HG02970 (cell line): ENCODE results near the gene BSND.

Experiments used
- ATAC-seq: cut with Tn5 transposase; IDR thresholded peaks from one replicate; pipeline ENCODE4 v1.9.1; 2021; ENCODE audit warnings: mild to moderate bottlenecking, moderate library complexity, moderate number of reproducible peaks; ENCODE audit not compliant: unreplicated experiment, low FRiP score

BSND gene

DNA sequence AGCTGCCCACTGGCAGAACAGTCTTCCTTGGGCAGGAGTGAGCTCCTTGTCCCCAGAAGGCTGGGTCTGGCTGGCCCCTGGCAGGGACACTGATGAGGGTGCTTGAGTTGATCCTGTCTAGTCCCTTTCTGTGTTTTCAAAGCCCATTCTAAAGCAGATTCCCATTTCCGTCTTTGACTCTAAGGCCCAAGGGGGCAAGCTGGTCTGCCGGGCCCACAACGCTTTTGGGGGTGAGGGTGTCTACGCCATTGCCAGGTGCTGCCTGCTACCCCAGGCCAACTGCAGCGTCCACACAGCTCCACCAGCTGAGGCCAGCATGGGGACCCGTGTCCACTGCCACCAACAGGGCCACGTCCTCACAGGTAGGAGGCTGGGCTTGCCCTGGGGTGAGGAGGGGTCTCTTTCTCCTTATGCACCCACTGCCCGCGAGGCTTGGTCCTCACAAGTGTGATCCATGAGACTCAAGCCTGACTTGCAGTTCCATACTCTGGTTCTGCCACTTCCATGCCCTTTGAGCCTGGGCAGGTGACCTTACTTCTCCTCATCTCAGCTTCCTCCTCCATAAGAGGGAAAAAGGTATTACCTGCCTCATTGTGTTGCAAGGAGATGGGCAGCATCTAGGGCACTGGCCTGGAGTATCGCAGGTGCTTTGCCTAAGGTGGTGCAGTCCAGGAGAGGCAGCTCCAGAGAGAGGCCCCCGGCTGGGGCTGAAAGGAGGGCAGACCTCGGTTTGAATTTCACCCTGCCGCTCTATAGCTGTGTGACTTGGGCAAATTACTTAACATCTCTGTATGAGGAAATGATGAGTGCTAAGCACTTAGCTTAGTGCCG lies 60.8 kb downstream of the BSND start:
- no peak for ATAC-seq

GRCh38 chr1:55060133-55060999 lies 61.6 kb downstream of the BSND start:
- no peak for ATAC-seq

GRCh38 chr1:55061000-55061705 lies 62.4 kb downstream of the BSND start:
- ATAC-seq, result no peak
